CD14-positive monocyte (primary cell): ENCODE measurements around the gene GNG4. TPM values are rescaled to one million over a fixed set of nuclear protein-coding genes. Genes with fewer than 3 reads are reported as not detected.
"Not testable (repeated sequence)": the region's sequence is repeated elsewhere in the genome, so short reads cannot be mapped to it uniquely, and the experiment has no call there.

Experiments used
- DNase-seq, 3 donors: peaks; one replicate each; pipeline ENCODE4 v3.0.0-alpha.2; 2011 to 2022
- H2AFZ ChIP-seq: 2 replicates; pipeline ENCODE4 v1.6.0; 2012; ENCODE audit warnings: mild to moderate bottlenecking, low read depth, low read length, inconsistent platforms; ENCODE audit not compliant: insufficient read depth, poor library complexity, severe bottlenecking
- H3K27ac ChIP-seq, 2 donors: 1 replicate in 1 of 2; 2 replicates in 1 of 2; pipeline ENCODE4 v1.5.1; 2012 to 2013; ENCODE audit warnings: low read length in 2 of 2, control low read depth in 1 of 2, inconsistent platforms in 1 of 2, low read depth in 1 of 2, mild to moderate bottlenecking in 1 of 2
- H3K27me3 ChIP-seq, 2 donors: one replicate each; pipeline versions ENCODE4 v1.6.0 to v1.6.1; 2011 to 2013; ENCODE audit warnings: low read length in 2 of 2; ENCODE audit not compliant: control insufficient read depth in 2 of 2, insufficient read depth in 2 of 2
- H3K36me3 ChIP-seq, 2 donors: replicated peaks in 1 of 2; 1 replicate in 1 of 2; 2 replicates in 1 of 2; pipeline versions ENCODE4 v1.5.1 to v1.6.1; 2012 to 2013; ENCODE audit warnings: low read length in 2 of 2, control low read depth in 1 of 2, inconsistent platforms in 1 of 2, mild to moderate bottlenecking in 1 of 2; ENCODE audit not compliant: insufficient read depth in 2 of 2, control insufficient read depth in 1 of 2
- H3K4me1 ChIP-seq, 2 donors: 1 replicate in 1 of 2; 2 replicates in 1 of 2; pipeline versions ENCODE4 v1.5.1 to v1.6.1; 2012 to 2013; ENCODE audit warnings: low read length in 2 of 2, control low read depth in 1 of 2, inconsistent platforms in 1 of 2, mild to moderate bottlenecking in 1 of 2, moderate library complexity in 1 of 2; ENCODE audit not compliant: insufficient read depth in 2 of 2, control insufficient read depth in 1 of 2
- H3K4me2 ChIP-seq: replicated peaks from 2 replicates; pipeline ENCODE3; 2012; ENCODE audit warnings: low read length, moderate library complexity, mild to moderate bottlenecking; ENCODE audit not compliant: poor library complexity, severe bottlenecking; ENCODE audit errors: extremely low read depth
- H3K4me3 ChIP-seq, 3 experiments: fragments of 200-600 bp in 1 of 3; sonication (generic) in 1 of 3; replicated peaks in 1 of 3; 1 replicate in 2 of 3; 2 replicates in 1 of 3; pipeline ENCODE4 v1.5.1; 2011 to 2013; ENCODE audit warnings: low read length in 3 of 3, mild to moderate bottlenecking in 3 of 3, control low read depth in 2 of 3, low read depth in 2 of 3, inconsistent platforms in 1 of 3, moderate library complexity in 1 of 3
- H3K79me2 ChIP-seq: 2 replicates; pipeline ENCODE4 v1.6.0; 2012; ENCODE audit warnings: mild to moderate bottlenecking, control low read depth, inconsistent platforms, low read length, moderate library complexity; ENCODE audit not compliant: insufficient read depth
- H3K9ac ChIP-seq: 2 replicates; pipeline ENCODE4 v1.6.0; 2017; ENCODE audit warnings: low read length, mild to moderate bottlenecking; ENCODE audit not compliant: insufficient read depth, poor library complexity, severe bottlenecking
- H3K9me3 ChIP-seq, 2 donors: replicated peaks in 1 of 2; 1 replicate in 1 of 2; 2 replicates in 1 of 2; pipeline versions ENCODE4 v1.5.1 to v1.6.1; 2012 to 2013; ENCODE audit warnings: low read length in 2 of 2, control low read depth in 1 of 2; ENCODE audit not compliant: control insufficient read depth in 1 of 2, insufficient read depth in 1 of 2
- H4K20me1 ChIP-seq: 2 replicates; pipeline ENCODE4 v1.6.0; 2012; ENCODE audit warnings: mild to moderate bottlenecking, low read length, control low read depth, moderate library complexity; ENCODE audit not compliant: insufficient read depth
- H3K27ac Mint-ChIP-seq, 7 donors: one replicate each; pipeline ENCODE4 v1.8.0; 2020; ENCODE audit warnings: mild to moderate bottlenecking in 7 of 7, mixed read lengths in 7 of 7, moderate library complexity in 6 of 7, inconsistent platforms in 2 of 7
- H3K27me3 Mint-ChIP-seq, 3 donors: one replicate each; pipeline ENCODE4 v1.8.0; 2021 to 2022; ENCODE audit warnings: low read depth in 3 of 3, mild to moderate bottlenecking in 3 of 3, mixed read lengths in 3 of 3, moderate library complexity in 3 of 3, inconsistent platforms in 1 of 3
- H3K36me3 Mint-ChIP-seq, 2 donors: one replicate each; pipeline ENCODE4 v1.8.0; 2020; ENCODE audit warnings: mixed read lengths in 2 of 2, inconsistent platforms in 1 of 2, mild to moderate bottlenecking in 1 of 2
- H3K4me1 Mint-ChIP-seq: one replicate; pipeline ENCODE4 v1.8.0; 2020; ENCODE audit warnings: mild to moderate bottlenecking, mixed read lengths
- H3K4me3 Mint-ChIP-seq, 2 donors: one replicate each; pipeline ENCODE4 v1.8.0; 2020; ENCODE audit warnings: mild to moderate bottlenecking in 2 of 2, mixed read lengths in 2 of 2, moderate library complexity in 1 of 2
- H3K9me3 Mint-ChIP-seq, 7 donors: one replicate each; pipeline ENCODE4 v1.8.0; 2020 to 2022; ENCODE audit warnings: mixed read lengths in 7 of 7, mild to moderate bottlenecking in 6 of 7, moderate library complexity in 6 of 7, inconsistent platforms in 2 of 7
- CTCF ChIP-seq: fragments of 200-600 bp; IDR thresholded peaks from one replicate; pipeline ENCODE4 v1.8.0; 2022; ENCODE audit warnings: antibody characterized with exemption, mild to moderate bottlenecking
- WGBS: methylation state at CpG from one replicate; pipeline ENCODE4 v1.1.5; 2013; ENCODE audit warnings: missing lambda C conversion rate; ENCODE audit not compliant: insufficient coverage; 5-methylcytosine and 5-hydroxymethylcytosine counted together
- intact Hi-C, 2 donors: fragments of 100-400 bp; cut with micrococcal nuclease; formaldehyde crosslinking; loops; one replicate each; pipeline versions ENCODE4 v1.15.0 to v1.15.1; 2023
- polyA plus RNA-seq, 3 donors: library from polyadenylated mRNA; depleted of rRNA in 1 of 3; unstranded in 2 of 3; stranded (reverse) in 1 of 3; fragments of 300-500 nt in 2 of 3; fragments of >200 nt in 1 of 3; fragmentation: Illumina TruSeq in 2 of 3; gene quantifications; 1 replicate in 2 of 3; 2 replicates in 1 of 3; pipeline ENCODE4 v1.2.3, GENCODE V29; 2012 to 2021

Gene GNG4
- polyA plus RNA-seq, 3 donors, result not detected

DNA sequence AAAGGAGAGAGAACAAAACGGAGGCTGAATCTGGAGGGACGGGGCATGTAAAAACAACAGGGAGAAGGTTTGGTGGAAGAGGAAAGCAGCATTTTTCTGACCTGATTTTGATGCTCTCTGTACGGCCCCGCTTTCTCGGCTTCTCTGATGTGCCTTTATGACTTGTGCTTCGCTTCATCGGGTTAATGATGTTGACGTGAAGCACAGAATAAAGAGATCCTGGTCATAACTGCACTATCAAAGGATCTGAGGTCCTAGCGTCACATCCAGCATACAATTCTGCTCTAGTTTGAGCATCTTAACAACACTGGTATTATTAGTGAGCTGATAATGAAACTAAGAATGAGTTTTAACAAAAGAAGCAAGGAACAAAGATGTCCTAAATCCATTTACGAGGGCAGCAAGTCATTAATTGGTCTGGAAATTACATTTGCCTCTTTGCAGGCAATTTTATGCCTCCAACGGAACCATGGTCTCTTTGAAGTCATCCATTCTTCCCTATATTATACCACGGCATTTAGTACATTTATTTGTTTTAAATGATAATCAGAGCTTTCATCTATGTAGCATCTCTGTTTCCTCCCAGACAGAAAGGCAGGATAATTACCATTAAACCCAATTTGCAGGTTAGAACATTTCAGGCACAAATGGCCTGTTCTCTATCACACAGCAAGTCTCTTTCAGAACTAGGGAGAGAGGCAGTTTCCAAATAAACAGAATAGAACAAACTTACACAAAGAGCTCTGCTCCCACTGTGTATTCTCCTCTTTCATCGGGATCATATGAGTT lies 100.0 kb downstream of the GNG4 start:
- peaks cover 3 to 5% (median 4%) of the 10 kb centered on the region in 3 donors for H3K27me3 Mint-ChIP-seq
- Histone ChIP-seq H3K4me3 (no peak overlapping the region), H2AFZ (no peak overlapping the region), H3K4me2 (no peak overlapping the region), H4K20me1 (no peaks in the 10 kb centered on the region), H3K79me2 (no peaks in the 10 kb centered on the region), H3K36me3 (no peaks in the 10 kb centered on the region), H3K27ac (no peak overlapping the region), H3K9me3 (no peaks in the 10 kb centered on the region), H3K9ac (no peak overlapping the region), H3K4me1 (peaks cover 3 to 4% of the 10 kb centered on the region in 2 donors), H3K27me3 (no peaks in the 10 kb centered on the region)
- peaks cover 9% of the 10 kb centered on the region for H3K4me1 Mint-ChIP-seq
- H3K4me3 Mint-ChIP-seq, result no peak overlapping the region
- TF ChIP-seq CTCF, result no peak
- intact Hi-C loops, result no loop called here
- H3K36me3 Mint-ChIP-seq, result no peaks in the 10 kb centered on the region
- H3K9me3 Mint-ChIP-seq, result peaks cover 0 to 5% (median 0%) of the 10 kb centered on the region in 7 donors
- 81% methylated on average over 5 of the region's 13 CpGs for WGBS
- no peak for DNase-seq
- peak overlapping the region in 1 of 7 donors; percentile 73 for H3K27ac Mint-ChIP-seq

GRCh38 chr1:235546369-235547155 lies 103.0 kb downstream of the GNG4 start:
- H2AFZ ChIP-seq, H3K79me2 ChIP-seq, intact Hi-C loops, H3K36me3 ChIP-seq, H3K4me1 ChIP-seq, H3K27me3 ChIP-seq, H3K27ac ChIP-seq, H4K20me1 ChIP-seq, H3K4me3 Mint-ChIP-seq, H3K9ac ChIP-seq, H3K9me3 ChIP-seq, H3K9me3 Mint-ChIP-seq, H3K4me1 Mint-ChIP-seq, H3K4me2 ChIP-seq, H3K36me3 Mint-ChIP-seq, H3K27me3 Mint-ChIP-seq, H3K4me3 ChIP-seq: not testable (repeated sequence)
- peak; percentile 56 for TF ChIP-seq CTCF
- 65% methylated on average over 9 of the region's 10 CpGs for WGBS
- peak; percentile 70 to 80 (median 76) for DNase-seq
- peak overlapping the region in 5 of 7 donors; percentile 46 to 73 (median 51) for H3K27ac Mint-ChIP-seq
